Adrenal gland (tissue), 12 donors: ENCODE data around the gene THUMPD2. TPM values are rescaled to one million over a fixed set of nuclear protein-coding genes. Genes with fewer than 3 reads are reported as not detected.

Experiments
- DNase-seq, 7 donors: peaks; one replicate each; pipeline ENCODE4 v3.0.0-alpha.2; 2019 to 2020
- H3K27ac ChIP-seq, 5 donors: fragments of 200-600 bp; sonication (generic) in 4 of 5; 1 replicate in 3 of 5; 2 replicates in 2 of 5; pipeline versions ENCODE4 v1.5.1 to v1.8.0; 2016 to 2020; ENCODE audit warnings: mild to moderate bottlenecking in 1 of 5
- H3K27me3 ChIP-seq: fragments of 200-600 bp; 2 replicates; pipeline ENCODE4 v1.8.0; 2021
- H3K36me3 ChIP-seq, 2 donors: fragments of 200-600 bp; replicated peaks in 1 of 2; 1 replicate in 1 of 2; 2 replicates in 1 of 2; pipeline versions ENCODE4 v1.5.1 to v1.8.0; 2018 to 2022
- H3K4me1 ChIP-seq, 2 donors: fragments of 200-600 bp; replicated peaks in 1 of 2; 1 replicate in 1 of 2; 2 replicates in 1 of 2; pipeline versions ENCODE4 v1.5.1 to v1.8.0; 2018 to 2021
- H3K4me3 ChIP-seq, 4 donors: fragments of 200-600 bp; sonication (generic) in 3 of 4; one replicate each; pipeline ENCODE4 v1.5.1; 2016 to 2018
- H3K9me3 ChIP-seq, 3 donors: fragments of 200-600 bp; sonication (generic) in 1 of 3; replicated peaks in 1 of 3; 1 replicate in 2 of 3; 2 replicates in 1 of 3; pipeline versions ENCODE4 v1.5.1 to v1.8.0; 2016 to 2021
- POLR2A ChIP-seq, 2 donors: fragments of 450-650 bp; IDR thresholded peaks; one replicate each; pipeline ENCODE4 v1.6.1; 2017; ENCODE audit warnings: antibody characterized with exemption in 2 of 2, mild to moderate bottlenecking in 2 of 2, moderate library complexity in 1 of 2
- WGBS, 4 donors: extraction: QIAGEN DNeasy Blood & Tissue Kit in 2 of 4; methylation state at CpG; one replicate each; pipeline versions ENCODE4 v1.1.5 to v1.1.7; 2013 to 2017; 5-methylcytosine and 5-hydroxymethylcytosine counted together
- intact Hi-C, 2 donors: fragments of 100-400 bp; cut with DNase I; formaldehyde crosslinking; loops; one replicate each; pipeline versions ENCODE4 v1.14.1 to v1.15.0; 2022 to 2023
- polyA plus RNA-seq, 3 donors: library from polyadenylated mRNA; stranded (reverse); fragments of 200-250 nt in 2 of 3; fragments of 350-450 nt in 1 of 3; fragmentation: Illumina TruSeq in 1 of 3; extraction: RNeasy Lipid Tissue Mini Kit (QIAGEN cat#74804) in 1 of 3; gene quantifications; one replicate each; pipeline ENCODE4 v1.2.3, GENCODE V29; 2013 to 2014
- total RNA-seq, 9 donors: library from RNA; depleted of rRNA in 4 of 9; stranded (reverse); fragments of >200 nt in 4 of 9; fragments of 120-200 nt in 1 of 9; fragmentation: NEBNext Ultra II Directional in 1 of 9; extraction: Animal tissue kit (Norgen Biotek cat#: 25700) in 1 of 9; gene quantifications; one replicate each; pipeline versions ENCODE4 v1.1.0 to v1.2.4, GENCODE V29; 2013 to 2023
- TF ChIP-seq, protein P1 (sequence below), 6 experiments: fragments of 450-650 bp in 4 of 6; fragments of 200-600 bp in 2 of 6; sonication (generic) in 1 of 6; IDR thresholded peaks; 1 replicate in 5 of 6; 2 replicates in 1 of 6; pipeline versions ENCODE4 v1.5.1 to v1.8.0; 2016 to 2021; ENCODE audit warnings: antibody characterized with exemption in 6 of 6, mild to moderate bottlenecking in 2 of 6, moderate library complexity in 1 of 6
- donor health status: healthy with polysubstance abuse.
- donor health status: Bipolar disorder and iron deficiency.
- donor health status: DM: yes; HTN: yes; CAD: no.
- donor health status: DM: no; HTN: no; CAD: no.
- donor health status: DM: no; HTN: no; CAD: no.
- donor health status: DM: yes; HTN: yes; CAD: no.

THUMPD2 gene
- total and polyA plus RNA-seq, 12 donors, result 3.0 to 216 (median 10.0) TPM

DNA sequence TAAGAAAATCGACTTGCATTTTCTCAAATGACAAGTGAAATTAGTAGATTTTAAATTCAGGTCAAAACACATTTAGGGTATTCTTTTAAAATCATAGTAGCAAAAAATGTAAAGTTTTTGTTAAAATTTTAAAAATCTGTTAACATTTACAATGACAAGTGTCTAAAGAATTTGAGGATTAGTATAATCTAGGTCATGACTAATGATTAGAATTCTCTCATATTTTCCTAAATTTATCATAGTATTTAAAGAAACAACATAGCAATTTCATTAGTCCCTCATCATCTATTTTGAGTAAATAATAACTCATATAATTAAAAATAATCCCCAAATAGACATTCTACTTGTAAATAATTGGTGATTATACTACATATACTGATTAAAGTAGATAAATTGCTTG lies 23.6 kb downstream of the THUMPD2 start:
- no peaks in the 10 kb centered on the region for H3K27me3 ChIP-seq
- no peaks in the 10 kb centered on the region for H3K9me3 ChIP-seq
- DNase-seq, result no peak
- H3K27ac ChIP-seq, result no peak overlapping the region
- no peaks in the 10 kb centered on the region for H3K4me1 ChIP-seq
- peaks cover 0 to 52% of the 10 kb centered on the region in 2 donors for H3K36me3 ChIP-seq
- intact Hi-C loops, result no loop called here
- 85 to 97% (median 93%) methylated on average over 1 of the region's 1 CpG for WGBS, 4 donors
- H3K4me3 ChIP-seq, result no peak overlapping the region
- TF ChIP-seq, protein P1, sequence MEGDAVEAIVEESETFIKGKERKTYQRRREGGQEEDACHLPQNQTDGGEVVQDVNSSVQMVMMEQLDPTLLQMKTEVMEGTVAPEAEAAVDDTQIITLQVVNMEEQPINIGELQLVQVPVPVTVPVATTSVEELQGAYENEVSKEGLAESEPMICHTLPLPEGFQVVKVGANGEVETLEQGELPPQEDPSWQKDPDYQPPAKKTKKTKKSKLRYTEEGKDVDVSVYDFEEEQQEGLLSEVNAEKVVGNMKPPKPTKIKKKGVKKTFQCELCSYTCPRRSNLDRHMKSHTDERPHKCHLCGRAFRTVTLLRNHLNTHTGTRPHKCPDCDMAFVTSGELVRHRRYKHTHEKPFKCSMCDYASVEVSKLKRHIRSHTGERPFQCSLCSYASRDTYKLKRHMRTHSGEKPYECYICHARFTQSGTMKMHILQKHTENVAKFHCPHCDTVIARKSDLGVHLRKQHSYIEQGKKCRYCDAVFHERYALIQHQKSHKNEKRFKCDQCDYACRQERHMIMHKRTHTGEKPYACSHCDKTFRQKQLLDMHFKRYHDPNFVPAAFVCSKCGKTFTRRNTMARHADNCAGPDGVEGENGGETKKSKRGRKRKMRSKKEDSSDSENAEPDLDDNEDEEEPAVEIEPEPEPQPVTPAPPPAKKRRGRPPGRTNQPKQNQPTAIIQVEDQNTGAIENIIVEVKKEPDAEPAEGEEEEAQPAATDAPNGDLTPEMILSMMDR (IDR thresholded peaks at IDR 0.05), result no peak
- no peak for TF ChIP-seq POLR2A (IDR thresholded peaks at IDR 0.05)

DNA sequence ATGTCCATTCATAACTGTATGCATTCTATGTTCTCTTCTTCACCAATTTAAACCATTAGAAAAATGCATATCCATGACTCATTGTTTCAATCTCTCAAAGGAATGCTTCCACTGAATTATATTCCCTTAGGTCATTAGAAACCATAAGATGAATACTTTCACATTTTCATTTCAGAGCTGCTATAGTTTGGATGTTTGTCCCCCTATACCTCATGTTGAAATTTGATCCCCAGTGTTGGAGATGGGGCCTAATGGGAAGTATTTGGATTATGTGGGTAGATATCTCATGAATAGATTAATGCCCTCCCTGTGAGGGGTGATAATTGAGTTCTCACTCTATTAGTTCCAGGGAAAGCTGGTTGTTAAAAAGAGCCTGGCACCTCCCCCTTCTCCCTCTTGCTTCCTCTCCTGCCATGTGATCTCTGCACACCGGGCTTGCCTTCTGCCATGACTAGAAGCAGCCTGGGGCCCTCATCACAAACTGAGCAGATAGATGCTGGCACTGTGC lies 35.7 kb downstream of the THUMPD2 start:
- H3K27ac ChIP-seq, result no peak overlapping the region
- 60 to 80% (median 71%) methylated on average over 1 of the region's 1 CpG for WGBS, 4 donors
- intact Hi-C loops, result no loop called here

DNA sequence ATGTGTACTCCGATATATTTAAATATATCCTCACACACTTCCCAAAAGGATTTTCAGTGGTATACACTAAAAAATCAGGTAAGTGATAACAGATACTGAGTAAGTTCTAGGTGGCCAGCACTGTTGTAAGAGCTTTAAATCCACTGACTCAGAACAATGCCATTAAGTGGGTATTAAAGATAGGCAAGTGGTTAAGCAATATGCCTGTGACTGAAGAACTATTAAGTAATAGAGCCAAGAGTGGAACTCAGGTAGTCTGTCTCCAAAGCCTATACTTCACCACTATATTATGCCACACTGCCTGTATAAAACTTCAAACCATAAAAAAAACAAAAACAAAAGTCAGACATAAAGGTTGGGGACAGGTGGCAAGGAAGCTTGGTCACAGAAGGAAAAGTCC lies 37.2 kb downstream of the THUMPD2 start:
- H3K4me3 ChIP-seq, result no peak overlapping the region
- intact Hi-C loops, result no loop called here
- TF ChIP-seq POLR2A (IDR thresholded peaks at IDR 0.05), result no peak
- TF ChIP-seq, protein P1 (IDR thresholded peaks at IDR 0.05), result no peak
- DNase-seq, result no peak
- no peaks in the 10 kb centered on the region for H3K4me1 ChIP-seq
- H3K27me3 ChIP-seq, result no peaks in the 10 kb centered on the region
- no peaks in the 10 kb centered on the region for H3K36me3 ChIP-seq
- H3K9me3 ChIP-seq, result no peaks in the 10 kb centered on the region
- no peak overlapping the region for H3K27ac ChIP-seq
- 95 to 100% (median 99%) methylated on average over 1 of the region's 1 CpG for WGBS, 4 donors

More for the DNA sequence above, 35.7 kb downstream of the THUMPD2 start:
- no peaks in the 10 kb centered on the region for H3K27me3 ChIP-seq
- H3K4me1 ChIP-seq, result no peaks in the 10 kb centered on the region
- TF ChIP-seq, protein P1 (IDR thresholded peaks at IDR 0.05), result no peak
- no peak for TF ChIP-seq POLR2A (IDR thresholded peaks at IDR 0.05)
- H3K9me3 ChIP-seq, result no peaks in the 10 kb centered on the region
- H3K36me3 ChIP-seq, result no peaks in the 10 kb centered on the region
- H3K4me3 ChIP-seq, result no peak overlapping the region
- no peak for DNase-seq

DNA sequence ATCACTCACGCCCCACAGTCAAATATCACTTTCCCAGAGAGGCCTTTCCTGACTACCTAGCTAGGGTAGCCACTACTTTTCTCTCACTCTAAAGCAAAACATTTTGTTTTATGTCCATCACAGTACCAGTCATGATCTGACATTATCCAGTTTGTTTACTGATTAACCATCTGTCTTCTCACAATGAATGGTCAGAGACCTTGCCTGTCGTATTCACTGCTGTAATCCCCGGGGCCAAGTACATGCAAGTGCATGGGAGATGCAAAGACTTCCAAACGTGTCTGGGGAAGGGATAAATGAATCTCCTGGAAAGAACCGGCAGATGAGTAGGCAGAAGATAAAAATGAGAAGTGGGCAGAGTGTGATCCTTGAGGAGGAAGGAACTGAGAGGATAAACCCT lies 39.7 kb downstream of the THUMPD2 start:
- intact Hi-C loops, result no loop called here
- Histone ChIP-seq H3K36me3 (peaks cover 0 to 8% of the 10 kb centered on the region in 2 donors), H3K27me3 (no peaks in the 10 kb centered on the region), H3K9me3 (no peaks in the 10 kb centered on the region), H3K27ac (no peak overlapping the region), H3K4me1 (peaks cover 0 to 3% of the 10 kb centered on the region in 2 donors), H3K4me3 (no peak overlapping the region)
- DNase-seq, result no peak
- TF ChIP-seq POLR2A (IDR thresholded peaks at IDR 0.05), result no peak
- TF ChIP-seq, protein P1 (IDR thresholded peaks at IDR 0.05), result no peak
- WGBS, 4 donors, result 65 to 71% (median 67%) methylated on average over 5 of the region's 5 CpGs
